HL-60/S4 treated with phorbol 12-myristate 13-acetate at 8.2 ng/mL for 4 days and 3 days (cell line): Measurements from ENCODE around the gene FGF19.

Experiments
- in situ Hi-C: fragments of 300-500 bp; cut with MboI; formaldehyde crosslinking; loops from 2 replicates; pipeline ENCODE4 v1.15.0; 2022; ENCODE audit warnings: low sequenced_read_pairs

FGF19 gene

DNA sequence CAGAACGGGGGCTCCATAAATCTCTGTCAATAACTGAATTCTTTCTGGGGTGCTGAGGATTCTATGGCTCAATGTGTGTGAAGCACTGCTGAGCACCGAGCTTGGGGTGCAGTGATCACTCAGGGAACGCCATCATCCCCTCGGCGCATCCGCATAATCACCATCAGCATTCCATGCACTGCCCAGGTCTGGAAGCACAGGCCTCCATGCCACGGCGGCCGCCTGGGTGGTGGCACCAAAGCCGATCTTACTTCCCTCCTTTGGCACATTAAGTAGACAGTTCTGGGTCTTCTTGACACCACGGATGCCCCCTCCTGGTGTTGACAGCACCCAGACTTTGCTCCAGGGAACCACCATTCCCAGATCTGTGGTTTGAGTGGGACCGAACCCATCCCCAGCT is 44.2 kb downstream of the FGF19 start:
- in situ Hi-C loops: no loop called here

DNA sequence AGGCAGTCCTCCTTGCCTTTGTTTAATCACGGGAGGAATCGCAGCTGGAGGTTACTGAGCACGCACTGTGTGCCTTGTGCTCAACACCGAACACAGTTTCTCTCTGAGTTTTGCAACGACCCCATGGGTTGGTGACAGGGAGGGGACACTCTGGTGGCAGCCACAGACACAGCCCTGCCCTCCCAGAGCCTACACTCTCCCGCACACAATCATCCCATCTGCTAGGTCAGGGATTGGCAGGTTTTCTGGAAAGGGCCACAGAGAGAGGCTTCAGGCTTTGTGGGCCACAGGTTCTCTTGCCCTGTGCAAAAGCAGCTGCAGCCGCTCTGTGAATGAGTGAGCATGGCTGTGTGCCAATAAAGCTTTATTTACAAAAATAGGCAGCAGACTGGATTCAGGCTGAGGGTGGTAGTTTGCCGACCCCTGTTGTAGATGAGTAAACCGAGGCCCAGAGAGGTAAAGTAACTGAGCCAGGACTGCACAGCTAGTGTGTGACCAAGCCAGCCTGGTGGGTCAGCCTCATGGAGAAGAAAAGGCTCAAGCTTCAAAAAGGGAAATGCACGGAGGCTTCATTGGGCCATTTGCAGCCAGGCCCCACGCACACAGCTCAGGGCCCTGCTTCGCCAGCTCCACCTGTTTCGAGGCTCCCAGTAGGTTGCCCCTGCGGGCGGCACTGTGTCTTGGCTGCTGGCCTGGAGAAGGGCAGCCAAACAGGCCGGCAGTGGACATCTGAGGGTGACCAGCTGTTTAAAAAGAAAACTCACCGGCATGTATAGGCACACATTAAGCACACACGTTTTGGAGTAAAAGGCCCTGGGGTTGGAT is 45.0 kb downstream of the FGF19 start:
- in situ Hi-C loops: no loop called here

DNA sequence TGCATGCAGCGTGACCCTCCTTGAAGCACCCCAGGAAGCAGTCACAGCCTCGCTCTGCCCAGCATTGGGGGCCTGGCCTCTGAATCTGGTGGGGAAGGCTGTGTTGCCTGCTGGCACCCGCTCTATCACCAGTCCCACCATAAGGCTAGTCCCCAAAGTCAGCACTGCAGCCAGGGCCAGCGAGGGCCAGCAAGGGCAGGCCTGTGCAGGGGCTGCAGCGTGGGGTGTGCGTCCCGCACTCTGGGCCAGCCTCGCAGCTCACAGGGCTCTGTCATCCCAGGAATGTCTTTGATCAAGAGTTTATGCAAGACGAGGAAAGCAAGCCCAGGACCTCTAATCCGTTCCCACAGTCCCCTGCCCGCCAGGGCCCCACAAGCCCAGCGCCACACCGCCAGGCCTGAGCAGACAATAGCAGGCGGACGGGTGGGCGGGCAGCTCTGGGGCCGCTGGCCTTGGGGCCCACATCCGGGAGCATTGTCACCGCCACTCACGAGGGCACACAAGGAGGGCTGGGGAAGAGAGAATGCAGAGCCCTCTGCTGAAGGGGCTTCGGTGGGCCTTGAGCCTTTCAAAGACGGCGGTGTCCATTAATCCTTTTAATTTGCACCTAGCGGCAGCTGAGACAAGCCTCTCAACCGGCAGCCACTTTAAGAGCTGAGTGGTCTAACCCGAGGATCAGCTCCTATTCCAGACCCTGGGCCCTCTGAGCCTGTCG is 45.8 kb downstream of the FGF19 start:
- in situ Hi-C loops: no loop called here

DNA sequence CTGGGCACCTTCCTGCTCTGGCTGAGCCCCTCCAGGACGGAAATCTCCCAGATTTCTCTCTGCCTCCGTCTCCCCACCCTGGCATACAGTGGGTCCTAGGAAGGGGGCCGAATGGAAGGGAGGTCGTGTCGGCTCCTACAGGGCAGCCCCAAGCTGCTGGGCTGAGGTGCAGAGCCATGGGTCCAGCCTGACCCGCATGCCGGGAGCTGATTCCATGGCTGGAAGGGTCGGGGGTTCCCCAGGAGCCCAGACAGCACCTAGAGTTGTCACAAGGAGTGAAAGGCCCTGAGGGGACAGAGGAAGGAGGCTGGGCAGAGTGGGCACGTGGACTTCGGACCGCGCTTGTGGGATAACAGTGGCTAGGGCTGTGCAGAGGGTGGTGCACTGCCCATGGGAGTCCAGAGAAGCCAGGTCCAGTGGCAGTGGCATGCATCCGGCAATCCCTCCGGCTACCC is 46.3 kb downstream of the FGF19 start:
- in situ Hi-C loops: no loop called here

DNA sequence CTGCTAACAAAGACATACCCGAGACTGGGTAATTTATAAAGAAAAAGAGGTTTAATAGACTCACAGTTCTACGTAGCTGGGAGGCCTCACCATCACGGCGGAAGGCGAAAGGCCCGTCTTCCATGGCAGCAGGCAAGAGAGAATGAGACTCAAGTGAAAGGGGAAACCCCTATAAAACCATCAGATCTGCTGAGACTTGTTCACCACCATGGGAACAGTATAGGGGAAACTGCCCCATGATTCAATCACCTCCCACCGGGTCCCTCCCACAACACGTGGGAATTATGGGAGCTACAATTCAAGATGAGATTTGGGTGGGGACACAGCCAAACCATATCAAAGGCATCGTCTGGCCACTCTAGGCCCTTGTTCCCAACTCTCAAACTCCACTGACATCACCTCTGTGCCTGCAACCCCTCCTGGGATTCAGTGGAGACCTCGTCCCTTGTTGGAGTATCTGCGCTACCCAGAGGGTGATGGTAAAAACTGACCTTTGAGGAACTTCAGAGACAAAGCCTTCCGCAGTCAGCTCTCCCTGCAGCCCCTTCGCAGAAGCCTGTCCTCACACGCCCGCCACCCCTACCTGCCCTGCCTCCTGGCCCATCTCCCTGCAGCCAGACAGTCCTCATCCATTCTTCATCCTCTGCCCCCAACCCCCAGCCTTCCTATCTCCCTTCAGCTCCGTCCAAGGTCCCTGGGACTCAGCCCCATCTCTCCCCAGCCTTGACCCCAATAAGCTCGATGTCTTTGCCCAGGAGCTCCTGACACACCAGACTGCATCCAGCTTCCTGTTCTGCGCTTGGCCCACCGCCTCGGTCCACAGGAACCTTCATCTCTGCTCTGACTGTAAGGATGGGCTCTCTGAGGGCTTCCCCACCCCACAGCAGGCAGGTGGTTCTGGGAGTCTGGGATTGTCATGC is 47.0 kb downstream of the FGF19 start:
- in situ Hi-C loops: no loop called here

DNA sequence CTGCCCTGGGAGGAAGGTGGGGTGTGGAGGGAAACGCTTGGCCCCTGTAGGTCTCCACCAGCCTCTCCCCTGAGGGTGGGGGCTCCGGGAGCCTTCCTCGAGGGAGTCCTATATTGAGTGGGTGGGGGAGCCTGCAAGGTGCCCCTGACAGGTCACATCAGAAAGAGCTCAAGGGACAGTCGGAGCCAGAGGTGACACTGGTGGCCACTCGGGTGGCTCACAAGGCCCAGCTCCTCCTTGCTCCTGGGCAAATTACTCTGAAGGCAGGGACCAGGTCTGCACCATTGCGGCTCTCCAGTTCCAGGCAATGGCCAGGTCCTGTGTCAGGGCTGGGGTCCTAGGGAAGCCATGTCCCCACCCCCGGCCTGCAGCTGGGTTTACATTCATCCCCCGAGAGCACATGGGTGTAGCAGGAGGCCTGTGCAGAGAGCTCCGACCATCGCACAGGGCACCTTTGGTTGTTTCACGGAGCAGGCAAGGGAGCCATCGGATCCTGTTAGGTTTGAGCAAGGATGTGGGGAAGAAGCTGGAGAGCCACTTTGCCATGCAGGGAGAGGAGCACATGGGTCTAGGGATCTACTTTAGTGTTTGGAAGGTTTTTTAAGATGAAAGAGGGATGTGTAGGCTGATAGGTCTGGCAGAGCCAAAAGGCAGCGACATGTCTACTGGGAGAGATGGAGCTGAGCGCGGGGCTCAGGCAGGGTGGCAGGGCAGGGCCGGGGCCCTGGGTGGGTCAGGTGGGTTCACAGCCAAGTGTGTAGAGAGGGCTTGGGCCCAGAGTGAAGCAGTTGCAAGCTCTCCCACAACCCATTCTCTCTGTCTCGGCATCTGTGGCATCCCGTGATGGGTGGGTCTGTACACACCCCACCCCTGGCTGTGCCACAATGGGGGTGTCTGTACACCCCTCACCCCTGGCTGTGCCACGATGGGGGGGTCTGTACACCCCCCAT is 48.1 kb downstream of the FGF19 start:
- in situ Hi-C loops: no loop called here

DNA sequence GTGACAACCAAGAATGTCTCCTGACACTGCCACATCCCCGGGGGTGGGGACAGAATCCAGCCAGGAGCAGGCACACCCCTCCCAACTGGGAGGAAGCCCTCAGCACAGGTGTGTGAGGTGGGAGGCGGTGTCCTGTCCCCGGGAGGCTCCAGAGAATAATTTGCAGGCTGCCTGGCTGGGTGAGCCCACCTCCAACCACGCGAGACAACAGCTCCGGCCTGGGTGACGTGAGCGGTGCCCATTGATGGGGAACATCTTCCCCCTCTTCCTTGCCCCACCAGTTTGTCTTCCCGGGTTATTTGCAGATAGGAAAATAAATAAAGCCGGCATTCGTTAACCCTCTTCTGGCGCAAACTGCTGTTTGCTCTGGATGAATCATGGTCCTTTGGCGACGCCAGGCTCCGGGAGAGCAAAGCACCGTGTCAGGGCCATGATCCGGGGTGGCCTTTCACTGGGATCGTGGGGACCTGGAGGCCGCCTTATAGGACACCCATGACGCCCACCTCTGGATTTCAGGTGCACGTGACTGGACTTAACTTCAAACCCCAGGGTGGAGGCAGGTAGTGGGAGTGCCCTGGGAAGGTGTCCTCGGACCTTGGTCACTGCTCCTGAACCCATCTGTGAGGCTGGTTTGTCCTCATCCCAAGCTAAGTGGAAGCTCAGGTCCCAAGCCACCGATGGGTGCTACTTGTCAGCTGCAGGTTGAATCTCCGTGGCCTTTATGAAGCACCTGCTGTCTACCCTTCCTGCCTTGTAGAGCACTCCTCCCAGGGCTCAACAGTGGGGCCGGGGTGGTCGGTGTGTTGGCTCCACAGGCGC is 49.0 kb downstream of the FGF19 start:
- in situ Hi-C loops: no loop called here

DNA sequence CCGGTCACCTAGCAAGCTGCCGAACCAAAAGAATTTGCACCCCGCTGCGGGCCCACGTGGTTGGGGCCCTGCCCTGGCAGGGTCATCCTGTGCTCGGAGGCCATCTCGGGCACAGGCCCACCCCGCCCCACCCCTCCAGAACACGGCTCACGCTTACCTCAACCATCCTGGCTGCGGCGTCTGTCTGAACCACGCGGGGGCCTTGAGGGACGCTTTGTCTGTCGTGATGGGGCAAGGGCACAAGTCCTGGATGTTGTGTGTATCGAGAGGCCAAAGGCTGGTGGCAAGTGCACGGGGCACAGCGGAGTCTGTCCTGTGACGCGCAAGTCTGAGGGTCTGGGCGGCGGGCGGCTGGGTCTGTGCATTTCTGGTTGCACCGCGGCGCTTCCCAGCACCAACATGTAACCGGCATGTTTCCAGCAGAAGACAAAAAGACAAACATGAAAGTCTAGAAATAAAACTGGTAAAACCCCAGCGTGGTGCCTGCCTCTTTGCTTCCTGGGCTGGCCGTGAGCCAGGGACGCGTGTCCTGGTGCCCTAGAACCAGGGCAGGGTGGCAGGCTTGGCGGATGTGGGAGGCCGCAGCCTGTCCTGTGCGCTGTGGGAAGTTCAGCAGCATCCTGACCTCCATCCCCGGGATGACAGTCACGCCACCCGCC is 49.7 kb downstream of the FGF19 start:
- in situ Hi-C loops: no loop called here

DNA sequence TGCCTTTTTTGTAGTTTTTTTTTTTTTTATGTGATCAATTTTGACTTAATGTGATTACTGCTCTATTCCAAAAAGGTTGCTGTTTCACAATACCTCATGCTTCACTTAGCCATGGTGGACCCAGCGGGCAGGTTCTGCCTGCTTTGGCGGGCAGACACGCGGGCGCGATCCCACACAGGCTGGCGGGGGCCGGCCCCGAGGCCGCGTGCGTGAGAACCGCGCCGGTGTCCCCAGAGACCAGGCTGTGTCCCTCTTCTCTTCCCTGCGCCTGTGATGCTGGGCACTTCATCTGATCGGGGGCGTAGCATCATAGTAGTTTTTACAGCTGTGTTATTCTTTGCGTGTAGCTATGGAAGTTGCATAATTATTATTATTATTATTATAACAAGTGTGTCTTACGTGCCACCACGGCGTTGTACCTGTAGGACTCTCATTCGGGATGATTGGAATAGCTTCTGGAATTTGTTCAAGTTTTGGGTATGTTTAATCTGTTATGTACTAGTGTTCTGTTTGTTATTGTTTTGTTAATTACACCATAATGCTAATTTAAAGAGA is 50.3 kb downstream of the FGF19 start:
- in situ Hi-C loops: no loop called here

DNA sequence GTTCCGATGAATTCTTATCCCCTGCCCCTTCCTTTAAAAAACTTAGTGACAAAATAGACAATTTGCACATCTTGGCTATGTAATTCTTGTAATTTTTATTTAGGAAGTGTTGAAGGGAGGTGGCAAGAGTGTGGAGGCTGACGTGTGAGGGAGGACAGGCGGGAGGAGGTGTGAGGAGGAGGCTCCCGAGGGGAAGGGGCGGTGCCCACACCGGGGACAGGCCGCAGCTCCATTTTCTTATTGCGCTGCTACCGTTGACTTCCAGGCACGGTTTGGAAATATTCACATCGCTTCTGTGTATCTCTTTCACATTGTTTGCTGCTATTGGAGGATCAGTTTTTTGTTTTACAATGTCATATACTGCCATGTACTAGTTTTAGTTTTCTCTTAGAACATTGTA is 50.8 kb downstream of the FGF19 start:
- in situ Hi-C loops: no loop called here

DNA sequence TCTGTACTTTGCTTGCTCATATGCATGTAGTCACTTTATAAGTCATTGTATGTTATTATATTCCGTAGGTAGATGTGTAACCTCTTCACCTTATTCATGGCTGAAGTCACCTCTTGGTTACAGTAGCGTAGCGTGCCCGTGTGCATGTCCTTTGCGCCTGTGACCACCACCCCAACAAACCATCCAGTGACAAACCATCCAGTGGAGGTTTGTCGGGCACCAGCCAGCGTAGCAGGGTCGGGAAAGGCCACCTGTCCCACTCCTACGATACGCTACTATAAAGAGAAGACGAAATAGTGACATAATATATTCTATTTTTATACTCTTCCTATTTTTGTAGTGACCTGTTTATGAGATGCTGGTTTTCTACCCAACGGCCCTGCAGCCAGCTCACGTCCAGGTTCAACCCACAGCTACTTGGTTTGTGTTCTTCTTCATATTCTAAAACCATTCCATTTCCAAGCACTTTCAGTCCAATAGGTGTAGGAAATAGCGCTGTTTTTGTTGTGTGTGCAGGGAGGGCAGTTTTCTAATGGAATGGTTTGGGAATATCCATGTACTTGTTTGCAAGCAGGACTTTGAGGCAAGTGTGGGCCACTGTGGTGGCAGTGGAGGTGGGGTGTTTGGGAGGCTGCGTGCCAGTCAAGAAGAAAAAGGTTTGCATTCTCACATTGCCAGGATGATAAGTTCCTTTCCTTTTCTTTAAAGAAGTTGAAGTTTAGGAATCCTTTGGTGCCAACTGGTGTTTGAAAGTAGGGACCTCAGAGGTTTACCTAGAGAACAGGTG is 51.8 kb downstream of the FGF19 start:
- in situ Hi-C loops: no loop called here

DNA sequence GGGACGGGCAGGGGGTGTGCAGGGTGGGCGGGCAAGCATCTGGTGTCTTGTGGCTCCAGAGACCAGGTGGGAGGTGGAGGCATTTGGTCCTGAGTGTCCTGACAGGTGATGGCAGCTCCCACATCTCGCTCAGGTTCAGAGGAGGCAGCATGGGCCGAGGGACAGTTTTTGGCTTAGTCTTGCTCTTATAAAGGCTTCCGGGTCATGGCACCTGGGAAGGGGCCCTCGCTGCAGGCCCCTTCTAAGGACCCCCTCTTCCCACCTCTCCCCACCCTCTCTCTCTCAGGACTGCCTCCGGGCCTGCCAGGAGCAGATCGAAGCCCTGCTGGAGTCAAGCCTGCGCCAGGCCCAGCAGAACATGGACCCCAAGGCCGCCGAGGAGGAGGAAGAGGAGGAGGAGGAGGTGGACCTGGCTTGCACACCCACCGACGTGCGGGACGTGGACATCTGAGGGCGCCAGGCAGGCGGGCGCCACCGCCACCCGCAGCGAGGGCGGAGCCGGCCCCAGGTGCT is 52.9 kb downstream of the FGF19 start:
- in situ Hi-C loops: no loop called here

DNA sequence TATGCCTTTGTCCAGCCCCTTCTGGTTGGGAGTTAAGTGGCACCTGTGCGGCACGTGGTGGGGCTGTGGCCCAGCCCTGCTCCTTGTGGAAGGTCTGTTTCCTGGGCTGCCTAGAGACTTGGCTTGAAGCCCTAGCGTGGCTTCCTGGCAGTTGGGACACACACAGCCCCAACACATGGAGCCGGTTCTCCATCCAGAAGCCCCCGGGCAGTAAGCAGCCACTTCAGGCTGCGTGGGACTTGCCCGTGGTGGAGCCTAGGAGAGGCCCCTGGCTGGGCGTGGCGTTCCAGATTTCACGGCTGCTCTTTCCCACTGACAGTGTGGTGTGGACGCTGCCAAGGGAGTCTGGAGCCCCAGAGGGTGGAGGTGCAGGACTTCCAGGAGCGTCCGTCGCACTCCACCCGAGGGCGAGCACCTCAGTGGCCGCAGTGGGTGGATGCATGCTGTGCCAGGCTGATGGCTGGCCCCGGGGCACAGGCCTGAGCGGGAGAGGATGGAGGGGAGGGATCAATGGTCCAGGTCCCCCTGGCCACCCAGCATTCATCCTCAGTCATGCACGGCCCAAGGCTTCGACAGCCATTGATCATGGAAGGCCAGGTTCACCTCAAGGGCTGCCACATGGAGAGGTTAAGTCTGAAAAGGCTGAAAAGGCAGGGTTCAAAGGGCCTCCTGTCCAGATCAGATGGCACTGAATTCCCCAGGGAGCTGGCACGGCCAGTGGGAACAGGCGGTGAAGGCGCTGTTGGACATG is 53.6 kb downstream of the FGF19 start:
- in situ Hi-C loops: no loop called here

DNA sequence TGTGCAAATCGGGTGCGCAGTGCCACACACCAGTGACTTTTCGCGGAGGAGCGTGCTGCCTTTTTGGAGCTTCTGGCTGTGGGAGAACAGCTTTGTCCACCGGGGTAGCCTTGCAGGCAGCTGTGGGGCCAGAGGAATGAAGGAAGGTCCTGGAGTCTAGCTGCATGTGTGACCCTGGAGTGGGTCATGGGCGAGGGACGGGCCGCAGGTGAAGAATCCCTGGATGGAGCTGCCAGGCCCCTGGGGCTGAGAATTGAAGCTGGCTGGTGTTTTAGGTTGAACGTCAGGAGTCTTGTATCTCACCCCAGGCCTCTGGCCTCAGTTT is 54.3 kb downstream of the FGF19 start:
- in situ Hi-C loops: no loop called here

DNA sequence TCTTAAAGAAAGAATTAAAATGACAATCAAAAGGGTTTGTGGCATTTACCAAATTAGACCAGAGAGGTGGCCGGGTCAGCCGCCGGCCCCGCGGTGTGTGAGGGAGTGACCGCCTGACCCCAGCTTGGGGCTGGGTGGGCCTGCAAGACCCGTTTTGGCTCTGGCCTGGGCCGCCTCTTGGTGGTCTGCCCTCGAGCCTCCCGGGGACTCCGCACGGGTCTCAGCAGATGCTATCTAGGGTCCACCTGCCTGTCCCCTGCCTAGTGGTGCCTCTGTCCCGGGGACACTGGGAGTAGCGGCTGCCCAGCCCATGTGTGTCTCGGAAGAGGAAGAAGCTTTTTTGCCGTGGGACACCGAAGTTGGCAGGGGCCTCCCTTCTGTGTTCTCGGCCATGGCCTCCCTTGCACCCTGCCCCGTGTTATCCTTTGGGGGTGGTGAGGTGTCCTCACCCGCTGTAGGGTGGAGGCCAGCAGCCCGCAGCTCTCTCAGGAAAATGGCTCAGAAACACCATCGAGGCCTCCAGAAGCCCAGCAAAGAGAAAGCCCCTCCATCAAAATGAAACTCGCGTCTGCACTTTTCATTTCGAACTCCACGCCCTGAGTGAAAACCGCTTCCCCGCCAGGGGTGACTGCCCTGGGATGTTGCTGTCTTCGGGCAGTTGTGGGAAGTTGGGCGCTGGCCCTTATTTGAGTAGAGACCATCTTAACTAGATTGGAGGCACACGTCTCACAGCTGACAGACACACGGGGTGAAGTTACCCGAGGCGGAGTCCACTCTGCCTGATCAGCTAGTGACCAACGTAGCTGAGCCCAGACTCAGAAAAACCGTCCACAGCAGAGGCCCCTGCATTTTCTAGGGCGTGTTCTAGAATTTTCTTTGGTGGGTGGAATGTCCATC is 54.9 kb downstream of the FGF19 start:
- in situ Hi-C loops: no loop called here
